ENCODE results near the gene EXOSC6.
"Not testable (repeated sequence)": the region's sequence is repeated elsewhere in the genome, so short reads cannot be mapped to it uniquely, and the experiment has no call there.

EXOSC6 gene

DNA sequence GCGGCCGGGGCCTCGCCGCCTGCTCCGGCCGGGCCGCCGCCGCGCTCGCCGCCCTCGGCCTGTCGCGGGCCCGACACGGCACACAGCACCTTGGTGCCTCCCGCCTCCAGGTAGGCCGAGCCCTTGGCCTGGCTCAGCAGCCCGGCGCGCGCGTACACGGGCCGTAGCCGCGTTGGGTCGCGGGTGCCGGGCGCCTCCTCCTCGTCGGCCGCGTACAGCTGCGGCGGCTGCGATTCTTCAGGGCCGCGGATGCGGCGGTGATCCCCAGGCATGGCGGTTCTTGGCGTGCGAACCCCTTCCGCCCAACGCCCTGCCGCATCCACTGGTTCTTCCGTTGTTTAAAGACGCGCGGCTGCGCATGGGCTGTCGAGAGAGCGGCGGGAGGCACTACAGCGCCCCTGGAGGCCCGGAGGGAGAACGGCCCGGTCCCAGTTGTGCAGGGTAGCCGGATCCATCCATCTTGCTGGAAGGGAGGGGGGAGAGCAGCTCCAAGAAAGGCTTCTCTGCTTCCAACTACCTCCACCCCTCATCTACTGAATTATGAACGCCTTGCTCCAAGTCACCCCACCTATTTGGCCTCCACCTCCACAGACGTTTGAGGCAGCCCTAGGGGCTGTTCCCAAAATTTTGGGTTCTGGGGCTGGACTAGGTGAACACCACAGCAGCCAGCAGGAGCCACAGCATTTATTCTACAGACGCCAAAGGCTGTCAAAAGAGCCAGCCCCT, at the start of gene EXOSC6:
Gene EXOSC6, minus strand, starts transcription at position 312 of the 726 bp plus-strand sequence. Its CDS starts 40 bp downstream, at position 272.
- DNase-seq (ENCODE audit: low spot score): peak; percentile 96

DNA sequence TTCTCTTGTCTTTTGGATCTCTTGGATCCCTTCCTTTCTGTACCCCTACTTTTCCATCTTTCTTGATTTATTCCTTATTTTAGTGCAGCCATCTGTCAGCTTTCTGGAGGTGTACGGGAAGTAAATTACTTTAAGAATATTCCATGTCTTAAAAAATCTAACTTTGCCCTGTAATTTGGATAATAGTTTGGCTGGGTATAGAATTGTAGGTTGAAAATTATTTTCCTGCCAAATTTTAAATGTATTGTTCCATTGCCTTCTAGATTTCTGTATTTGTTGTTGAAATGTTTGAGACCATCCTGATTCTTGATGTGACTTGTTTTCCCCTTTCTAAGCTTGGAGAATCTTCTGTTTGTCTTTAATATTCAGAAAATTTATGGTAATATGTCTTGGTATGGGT, 49.4 kb upstream of the EXOSC6 start:
- no peak for DNase-seq (ENCODE audit: low spot score)

DNA sequence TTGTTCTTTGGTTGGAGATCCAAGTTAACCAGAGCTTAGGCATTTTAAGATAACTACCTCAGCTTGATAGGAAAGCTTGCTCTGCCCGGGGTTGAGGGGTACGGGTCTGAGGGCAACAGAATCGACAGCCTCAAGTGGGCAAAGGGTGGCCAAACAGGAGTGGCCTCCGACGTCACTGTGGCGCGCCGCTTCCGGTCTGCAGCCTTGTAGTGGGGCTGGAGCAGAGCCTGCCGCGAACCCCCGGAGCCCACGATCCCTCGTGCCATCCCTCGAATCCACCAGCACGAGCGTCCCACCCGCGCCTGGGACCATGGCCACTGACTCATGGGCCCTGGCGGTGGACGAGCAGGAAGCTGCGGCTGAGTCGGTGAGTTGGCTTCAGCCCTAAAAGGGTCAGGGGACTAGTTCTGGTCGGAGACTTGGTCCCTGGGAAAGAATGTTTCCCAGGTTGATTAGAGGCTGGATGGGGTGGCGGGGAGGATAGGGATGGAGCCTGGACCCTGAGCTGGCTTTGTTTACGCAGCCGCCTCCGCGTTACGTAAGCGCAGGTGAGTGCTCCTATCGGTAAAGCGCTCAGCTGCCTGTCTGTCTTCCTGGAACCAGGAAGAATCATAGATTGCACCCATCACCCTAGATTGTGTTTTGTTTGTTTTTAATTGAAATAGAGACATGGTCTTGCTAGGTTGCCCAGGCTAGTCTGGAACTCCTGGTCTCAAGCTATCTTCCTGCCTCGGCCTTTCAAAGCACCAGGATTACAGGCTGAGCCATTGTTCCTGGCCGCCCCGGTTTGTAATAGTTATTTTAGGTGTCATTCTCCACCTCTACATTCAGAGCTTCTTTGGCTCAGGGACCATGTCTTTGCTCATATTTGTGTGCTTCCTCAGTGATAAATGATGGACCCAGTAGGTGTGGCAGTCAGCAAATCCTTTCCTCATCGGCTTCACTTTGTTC, 47.5 kb upstream of the EXOSC6 start, which contains the start of gene DDX19B:
Gene DDX19B, plus strand, starts transcription at position 199 of the 951 bp plus-strand sequence. Its CDS starts 112 bp downstream, at position 311.
- peak; percentile 81 for DNase-seq (ENCODE audit: low spot score)

DNA sequence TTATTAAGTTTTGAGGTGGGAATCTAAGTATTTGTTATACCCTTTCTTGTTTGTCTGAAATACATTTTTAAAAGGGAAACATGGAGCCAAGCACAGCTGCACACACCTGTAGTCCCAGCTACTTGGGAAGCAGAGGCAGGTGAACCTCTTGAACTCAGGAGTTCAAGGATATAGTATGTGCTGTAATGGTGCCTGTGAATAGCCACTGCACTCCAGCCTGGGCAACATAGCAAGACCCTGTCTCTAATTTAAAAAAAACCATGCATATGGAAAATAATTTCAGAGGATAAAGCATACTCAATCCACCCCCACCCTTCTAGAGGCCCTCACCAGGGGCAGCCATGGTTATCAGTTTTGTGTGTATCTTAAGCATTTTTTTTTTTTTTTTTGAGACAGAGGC, 43.9 kb upstream of the EXOSC6 start:
- no peak for DNase-seq (ENCODE audit: low spot score)

DNA sequence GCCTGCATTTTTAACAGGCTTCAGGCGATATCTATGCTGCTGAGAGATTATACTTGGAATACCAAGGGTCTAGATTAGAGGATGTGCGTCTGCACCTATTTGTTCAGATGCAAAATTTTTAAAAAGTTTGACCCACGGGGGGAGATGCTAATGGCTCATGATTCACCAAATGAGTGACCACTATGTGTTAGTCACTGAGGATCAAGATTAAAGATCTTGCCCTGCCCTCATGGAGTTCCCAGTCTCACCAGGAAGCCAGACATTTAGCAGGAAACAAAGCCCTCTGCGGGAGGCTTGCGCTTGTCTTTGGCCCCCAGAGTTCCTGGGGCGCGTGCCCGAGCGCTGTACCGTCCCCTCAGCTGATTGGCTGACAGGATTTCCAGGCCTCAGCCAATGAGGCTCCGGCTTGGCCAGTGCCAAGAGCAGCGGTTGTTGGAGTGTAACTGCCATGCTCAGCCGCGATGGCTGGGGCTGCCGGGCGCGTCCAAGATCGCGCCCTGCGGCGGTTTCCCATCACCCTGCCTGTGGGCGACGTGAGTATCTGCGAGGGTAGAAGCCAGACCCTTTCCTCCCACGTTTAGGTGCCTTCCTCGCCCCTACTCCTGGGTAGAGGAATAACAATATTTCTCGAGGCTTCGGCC, 42.8 kb upstream of the EXOSC6 start:
- no peak for DNase-seq (ENCODE audit: low spot score)

DNA sequence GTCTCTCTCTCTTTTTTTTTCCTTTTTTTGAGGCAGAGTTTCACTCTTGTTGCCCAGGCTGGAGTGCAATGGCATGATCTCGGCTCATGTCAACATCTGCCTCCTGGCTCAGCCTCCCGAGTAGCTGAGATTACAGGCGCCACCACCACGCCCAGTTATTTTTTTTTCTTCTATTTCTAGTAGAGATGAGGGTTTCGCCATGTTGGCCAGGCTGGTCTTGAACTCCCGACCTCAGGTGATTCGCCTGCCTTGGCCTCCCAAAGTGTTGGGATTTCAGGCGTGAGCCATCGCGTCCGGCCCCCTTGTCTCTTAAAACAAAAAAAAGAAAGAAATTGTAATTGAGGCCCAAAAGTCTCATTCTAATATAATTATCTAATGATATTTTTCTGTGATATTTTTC, 40.4 kb upstream of the EXOSC6 start:
- not testable (repeated sequence) for DNase-seq (ENCODE audit: low spot score)

DNA sequence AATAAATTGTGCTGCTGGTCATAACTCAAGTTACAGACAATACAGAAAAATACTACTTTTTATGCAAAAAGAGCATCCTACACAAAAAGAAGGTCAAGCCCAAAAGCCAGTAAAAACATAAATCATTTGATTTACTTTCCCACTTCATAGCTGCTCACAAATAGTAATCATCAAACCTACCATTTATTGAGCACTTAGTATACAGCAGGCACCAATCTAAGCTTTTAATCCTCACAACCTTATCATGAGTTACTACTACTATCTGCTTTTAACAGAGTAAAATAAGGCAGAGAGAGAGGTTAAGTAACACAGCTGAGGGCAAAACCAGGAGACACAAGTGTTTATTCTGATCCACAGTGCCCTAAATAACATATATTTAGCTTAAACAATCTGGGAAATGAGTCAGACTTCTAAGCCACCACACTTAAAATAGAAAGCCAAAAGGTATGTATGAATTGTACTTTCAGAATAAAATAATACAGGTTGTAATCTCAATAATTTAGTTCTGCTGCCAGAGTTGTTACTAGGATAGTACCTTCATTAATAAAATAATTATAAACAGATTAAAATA, 39.3 kb upstream of the EXOSC6 start:
- no peak for DNase-seq (ENCODE audit: low spot score)

DNA sequence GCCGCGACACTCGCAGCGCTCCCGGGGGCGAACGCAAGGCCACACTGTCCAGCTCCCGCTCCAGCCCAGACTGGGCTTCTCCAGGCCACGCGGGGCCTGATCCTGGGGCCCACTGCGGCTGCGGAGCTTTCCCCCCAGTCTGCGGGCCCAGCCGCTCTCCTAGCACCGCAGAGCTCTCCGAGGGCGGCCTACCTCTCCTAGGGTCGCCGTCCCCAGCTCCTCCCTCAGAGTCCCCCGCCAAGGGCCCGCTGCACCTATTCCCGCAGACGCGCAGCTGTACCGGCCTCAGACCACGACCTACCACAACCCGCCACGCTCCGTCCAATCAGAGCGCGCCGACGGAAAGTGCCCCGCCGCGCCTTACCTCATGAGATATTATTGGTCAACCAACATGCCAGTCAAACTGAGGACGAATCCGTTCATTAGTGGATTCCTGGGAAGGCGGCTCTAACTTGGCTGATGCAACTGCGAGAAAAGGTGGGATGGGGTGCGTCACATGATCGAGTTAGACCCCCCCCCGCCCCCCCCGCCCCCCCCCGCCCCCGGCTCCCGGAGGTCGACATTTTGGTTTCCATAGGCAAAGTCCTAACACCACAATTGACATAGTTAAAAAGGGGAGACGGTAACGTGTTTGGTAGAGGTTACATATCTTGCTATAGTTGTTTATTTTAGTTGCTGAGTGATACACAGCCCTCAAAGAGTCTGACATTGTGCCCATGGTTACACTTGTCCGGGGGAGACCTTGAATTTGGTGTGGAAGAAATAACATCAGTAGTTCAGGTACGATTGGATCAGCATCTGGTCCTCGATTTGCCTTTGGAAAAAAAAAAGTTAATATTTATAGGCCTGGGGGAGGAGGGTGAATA, 37.7 kb upstream of the EXOSC6 start, which contains the start of gene AARS1:
Gene AARS1, minus strand, starts transcription at position 278 of the 866 bp plus-strand sequence. CDS start 6,743 bp downstream, outside the sequence.
- peak; percentile 98 for DNase-seq (ENCODE audit: low spot score)

DNA sequence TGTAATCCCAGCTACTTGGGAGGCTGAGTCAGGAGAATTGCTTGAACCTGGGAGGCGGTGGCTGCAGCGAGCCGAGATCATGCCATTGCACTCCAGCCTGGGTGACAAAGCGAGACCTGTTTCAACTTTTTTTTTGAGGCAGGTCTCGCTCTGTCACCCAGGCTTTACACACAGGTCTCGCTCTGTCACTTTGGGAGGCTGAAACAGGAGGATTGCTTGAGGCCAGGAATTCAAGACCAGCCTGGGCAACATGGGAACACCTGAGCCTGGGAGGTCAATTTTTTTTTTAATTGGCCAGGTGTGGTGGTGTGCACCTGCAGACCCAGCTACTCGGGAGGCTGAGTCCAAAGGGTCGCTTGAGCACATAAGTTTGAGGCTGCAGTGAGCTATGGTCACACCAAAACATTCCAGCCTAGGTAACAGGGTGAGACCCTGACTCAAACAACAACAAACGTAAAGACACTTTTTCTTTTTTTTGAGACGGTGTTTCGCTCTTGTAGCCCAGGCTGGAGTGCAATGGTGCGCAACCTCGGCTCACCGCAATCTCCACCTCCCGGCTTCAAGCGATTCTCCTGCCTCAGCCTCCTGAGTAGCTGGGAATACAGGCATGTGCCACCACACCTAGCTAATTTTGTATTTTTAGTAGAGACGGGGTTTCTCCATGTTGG, 35.7 kb upstream of the EXOSC6 start:
- not testable (repeated sequence) for DNase-seq (ENCODE audit: low spot score)

DNA sequence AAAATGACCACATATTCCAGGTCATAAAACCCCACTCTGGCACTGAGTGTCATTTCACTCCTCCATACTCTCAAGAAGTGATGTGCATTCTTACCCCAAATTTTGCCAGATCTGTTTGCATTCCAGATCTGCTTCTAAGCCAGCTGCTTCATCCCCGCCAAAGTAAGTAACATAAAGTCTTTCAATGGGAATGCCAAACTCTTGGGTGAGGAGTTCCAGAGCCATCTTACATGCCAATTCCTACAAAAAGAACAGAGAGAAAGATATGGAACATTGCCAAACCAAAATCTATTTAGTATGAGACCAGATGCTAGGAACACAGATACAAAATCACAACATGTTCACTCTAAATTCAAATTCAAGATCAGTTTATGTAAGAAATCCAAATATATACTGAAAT, 24.7 kb upstream of the EXOSC6 start:
- DNase-seq (ENCODE audit: low spot score): no peak

DNA sequence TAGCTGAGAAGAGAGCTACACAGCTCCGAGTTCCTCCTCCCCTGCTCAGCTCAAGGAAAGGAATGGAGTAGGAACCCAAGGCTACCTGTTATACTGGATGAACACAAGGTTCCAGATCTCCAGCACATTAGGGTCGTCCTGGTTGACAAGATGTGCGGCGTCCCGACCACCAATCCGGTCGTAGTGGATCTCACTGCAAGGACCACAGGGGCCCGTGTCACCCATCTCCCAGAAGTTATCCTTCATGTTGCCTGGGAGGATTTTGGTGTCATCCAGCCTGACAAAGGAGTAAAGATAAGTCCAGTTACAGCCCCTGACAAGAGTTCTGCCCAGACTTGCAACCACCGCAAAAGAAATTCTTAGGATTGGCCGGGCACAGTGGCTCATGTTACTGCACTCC, 20.0 kb upstream of the EXOSC6 start:
- no peak for DNase-seq (ENCODE audit: low spot score)

DNA sequence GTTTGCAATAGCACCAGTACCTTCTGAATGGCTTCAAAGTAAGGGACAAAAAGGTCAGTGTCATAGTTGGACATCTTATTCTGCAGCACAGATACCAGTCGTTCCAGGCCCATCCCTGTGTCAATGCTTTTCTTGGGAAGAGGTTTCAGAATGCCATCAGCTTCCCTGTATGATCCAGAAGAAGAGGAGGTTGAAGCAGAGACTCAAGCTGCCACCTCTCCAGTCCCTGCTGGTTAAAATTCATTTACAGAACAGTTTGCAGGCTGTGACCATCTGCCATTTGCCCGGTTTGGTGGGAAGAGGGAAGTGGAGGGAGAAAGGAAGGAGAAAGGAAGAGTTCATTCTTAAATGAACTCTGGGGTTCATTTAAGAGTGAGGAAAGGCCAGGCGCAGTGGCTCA, 18.4 kb upstream of the EXOSC6 start:
- no peak for DNase-seq (ENCODE audit: low spot score)

DNA sequence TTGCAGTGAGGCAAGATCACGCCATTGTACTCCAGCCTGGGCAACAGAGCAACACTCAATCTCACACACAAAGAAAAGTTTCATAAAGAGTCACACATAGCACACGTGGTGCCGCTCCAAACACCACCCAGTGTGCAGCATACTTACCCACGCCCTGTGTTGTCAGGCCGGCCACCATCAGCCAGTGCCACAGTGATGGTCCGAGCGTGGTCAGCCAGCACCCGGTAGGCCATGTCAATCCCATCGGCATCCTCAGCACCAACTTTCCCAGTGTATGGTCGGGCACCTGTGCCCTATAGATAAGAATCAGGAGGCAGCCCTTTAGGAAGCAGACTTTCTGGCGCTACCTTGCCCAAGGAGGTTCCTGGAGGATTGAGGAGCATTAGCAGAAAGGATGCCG, 17.7 kb upstream of the EXOSC6 start:
- DNase-seq (ENCODE audit: low spot score): no peak

DNA sequence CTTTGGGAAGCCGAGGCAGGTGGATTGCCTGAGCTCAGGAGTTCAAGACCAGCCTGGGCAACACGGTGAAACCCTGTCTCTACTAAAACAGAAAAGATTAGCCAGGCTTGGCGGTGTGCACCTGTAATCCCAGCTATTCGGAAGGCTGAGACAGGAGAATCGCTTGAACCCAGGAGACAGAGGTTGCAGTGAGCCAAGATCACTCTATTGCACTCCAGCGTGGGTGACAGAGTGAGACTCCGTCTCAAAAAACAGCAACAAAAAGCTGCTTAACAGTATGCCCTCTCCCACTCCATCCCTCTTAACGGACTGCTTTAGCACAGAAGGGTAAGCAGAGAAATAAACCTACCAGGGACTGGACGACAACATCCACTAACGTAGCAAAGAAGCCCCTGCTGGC, 16.2 kb upstream of the EXOSC6 start:
- DNase-seq (ENCODE audit: low spot score): not testable (repeated sequence)

DNA sequence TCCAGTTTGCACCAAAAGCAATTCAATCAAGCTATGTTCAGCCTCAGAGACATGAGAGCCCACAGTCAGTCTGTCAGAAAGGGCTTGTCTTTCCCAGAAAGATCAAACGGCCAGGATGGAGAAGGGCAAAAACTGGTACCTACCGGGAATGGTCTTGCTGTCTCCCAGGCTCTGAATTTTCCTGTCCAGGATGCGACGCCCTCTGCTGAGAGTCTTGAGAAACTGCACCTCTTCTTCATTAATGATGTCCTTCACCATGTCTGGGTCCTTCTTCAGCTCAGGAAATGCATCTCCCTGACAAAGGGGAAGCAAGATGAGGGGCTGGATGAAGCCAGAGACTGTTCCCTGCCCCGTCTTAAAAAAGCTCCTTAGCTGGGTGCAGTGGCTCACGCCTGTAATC, 15.8 kb upstream of the EXOSC6 start:
- DNase-seq (ENCODE audit: low spot score): peak; percentile 63

DNA sequence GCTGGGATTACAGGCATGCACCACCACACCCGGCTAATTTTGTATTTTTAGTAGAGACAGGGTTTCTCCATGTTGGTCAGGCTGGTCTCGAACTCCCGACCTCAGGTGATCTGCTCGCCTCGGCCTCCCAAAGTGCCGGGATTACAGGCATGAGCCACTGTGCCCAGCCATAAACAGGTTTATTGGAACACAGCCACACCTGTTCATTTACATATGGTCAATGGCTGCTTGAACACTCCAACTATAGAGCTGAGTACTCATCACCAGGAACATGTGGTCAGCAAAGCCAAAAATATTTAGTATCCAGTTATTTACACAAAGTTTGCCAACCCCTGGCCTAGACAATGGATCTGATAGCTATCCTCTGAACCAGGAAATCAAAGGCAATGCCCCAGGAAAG, 8.2 kb upstream of the EXOSC6 start:
- DNase-seq (ENCODE audit: low spot score): not testable (repeated sequence)

DNA sequence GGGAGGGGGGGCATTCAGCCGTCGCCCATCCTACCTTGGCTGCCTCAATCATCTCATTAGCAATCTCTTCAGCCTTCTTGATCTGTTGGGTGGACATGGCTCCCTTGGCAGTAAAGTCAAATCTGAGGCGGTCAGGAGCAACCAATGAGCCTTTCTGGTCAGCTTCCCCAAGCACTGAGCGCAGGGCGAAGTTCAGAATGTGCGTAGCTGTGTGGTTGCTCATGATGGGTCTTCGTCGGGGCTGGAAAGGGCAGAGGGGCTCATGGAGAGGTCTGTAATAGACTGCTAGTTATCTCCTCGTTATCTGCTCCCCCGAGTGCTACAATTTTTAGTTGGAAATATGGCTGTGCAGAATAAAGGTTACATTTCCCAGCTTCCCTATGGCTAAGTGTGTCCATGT, 7.2 kb upstream of the EXOSC6 start:
- no peak for DNase-seq (ENCODE audit: low spot score)

DNA sequence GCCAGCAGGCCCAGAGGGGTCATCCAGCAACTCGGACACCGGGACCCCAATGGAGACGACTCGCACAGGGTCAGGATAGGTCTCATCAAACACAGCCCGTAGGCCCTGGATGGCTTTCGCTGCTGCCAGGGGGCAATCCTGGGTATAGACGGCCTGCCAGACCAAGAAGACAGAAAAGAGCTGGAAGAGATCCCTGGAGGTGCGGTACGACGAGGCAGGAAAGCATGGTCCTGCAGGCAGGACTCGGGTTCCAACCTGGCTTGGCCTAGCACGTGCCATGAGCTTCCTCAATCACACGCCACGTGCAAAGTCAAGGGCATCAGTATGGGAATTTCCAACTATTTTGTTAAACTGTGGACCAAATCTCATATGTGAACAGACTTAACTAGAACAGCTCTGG, 6.3 kb upstream of the EXOSC6 start:
- peak; percentile 36 for DNase-seq (ENCODE audit: low spot score)

DNA sequence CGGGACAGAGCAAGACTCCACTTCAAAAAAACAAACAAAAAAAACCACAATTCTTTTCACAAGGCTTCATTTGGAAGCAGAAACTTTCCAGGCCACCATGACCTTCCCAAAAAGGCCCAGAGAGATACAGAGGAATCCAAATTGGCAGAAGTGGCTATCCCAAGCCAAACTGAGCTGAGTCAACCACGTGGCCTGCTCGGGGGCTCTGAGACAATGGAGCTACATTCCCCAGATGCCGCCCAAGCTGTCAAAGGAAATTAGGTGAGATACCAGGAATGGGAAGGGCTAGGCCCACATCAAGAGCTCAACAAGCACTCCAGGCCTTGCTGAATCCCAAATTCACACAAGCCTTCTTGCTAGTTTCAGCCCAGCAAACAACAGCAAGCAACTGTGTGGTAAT, 5.7 kb upstream of the EXOSC6 start:
- peak; percentile 26 for DNase-seq (ENCODE audit: low spot score)

DNA sequence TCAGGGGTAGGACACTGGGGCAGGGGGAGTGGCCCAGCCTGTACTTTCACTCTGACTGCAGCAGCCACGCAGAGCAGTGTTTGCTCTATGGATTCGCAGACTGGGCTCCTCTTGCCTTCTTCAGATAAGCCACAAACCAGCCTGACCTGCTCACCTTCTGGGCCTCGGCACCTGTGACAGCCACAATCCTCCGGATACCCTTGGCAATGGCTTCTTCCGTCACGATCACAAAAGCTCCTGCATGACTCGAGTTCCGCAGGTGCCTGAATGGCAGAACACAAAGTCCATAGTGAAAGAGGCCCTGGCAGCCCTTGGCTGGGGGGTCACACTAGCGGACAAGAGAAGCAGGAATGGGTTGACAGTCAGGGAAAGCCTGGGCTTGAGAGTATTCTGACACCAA, 3.8 kb upstream of the EXOSC6 start:
- DNase-seq (ENCODE audit: low spot score): no peak

DNA sequence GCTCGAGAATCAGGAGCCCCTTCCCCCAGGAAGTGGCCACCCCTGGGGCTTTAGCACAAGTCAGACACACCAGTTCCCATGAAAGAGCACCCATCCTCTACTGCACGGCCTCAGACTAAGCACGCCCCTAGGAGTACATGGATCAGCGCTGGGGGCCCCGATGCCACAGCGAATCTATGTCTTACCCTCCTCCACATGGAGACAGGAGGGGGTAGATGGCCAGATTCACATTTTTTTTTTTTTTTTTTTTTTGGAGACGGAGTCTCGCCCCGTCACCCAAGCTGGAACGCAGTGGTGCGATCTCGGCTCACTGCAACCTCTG, 3.2 kb upstream of the EXOSC6 start:
- DNase-seq (ENCODE audit: low spot score): no peak

Measured in ecto neural progenitor cell (in vitro differentiated cells).